PC-9 (cell line): ENCODE results near the gene EXO5. TPM values are rescaled to one million over a fixed set of nuclear protein-coding genes. Genes with fewer than 3 reads are reported as not detected.

Source experiments
- BruUV-seq: library from RNA; stranded (reverse); fragments of 400-500 nt; replicated peaks from 2 replicates; lab custom pipeline; 2021; lab: Mats Ljungman, UMichigan
- CTCF ChIA-PET: fragments of 300-600 bp; sonication (Branson Sonifier 250); formaldehyde crosslinking; loops from one replicate; lab custom pipeline; 2022; ENCODE audit warnings: antibody characterized with exemption; lab: Charles Lee
- POLR2A ChIA-PET: fragments of 300-600 bp; sonication (Branson Sonifier 250); formaldehyde crosslinking; loops from one replicate; lab custom pipeline; 2022; ENCODE audit warnings: antibody characterized with exemption; ENCODE audit not compliant: unreplicated experiment; lab: Charles Lee
- DNase-seq, 2 experiments: peaks; one replicate each; pipeline versions ENCODE4 v3.0.0 to v3.0.0-alpha.2; 2015 to 2022; ENCODE audit warnings: mixed read lengths in 1 of 2
- H2AFZ ChIP-seq: fragments of 200-600 bp; sonication (generic); 2 replicates; pipeline ENCODE4 v1.8.1; 2017; ENCODE audit warnings: antibody characterized with exemption
- H3F3A ChIP-seq: fragments of 200-600 bp; sonication (generic); 2 replicates; pipeline ENCODE4 v1.8.1; 2017; ENCODE audit warnings: antibody characterized with exemption, mild to moderate bottlenecking, low read depth; ENCODE audit not compliant: insufficient read depth
- H3K27ac ChIP-seq: fragments of 200-600 bp; sonication (generic); 2 replicates; pipeline ENCODE4 v1.6.1; 2016; ENCODE audit warnings: mixed run types
- H3K27me3 ChIP-seq: fragments of 200-600 bp; sonication (generic); 2 replicates; pipeline ENCODE4 v1.6.1; 2016; ENCODE audit warnings: low read depth, mixed run types; ENCODE audit not compliant: insufficient read depth
- H3K36me3 ChIP-seq: fragments of 200-600 bp; sonication (generic); 2 replicates; pipeline ENCODE4 v1.6.1; 2016; ENCODE audit warnings: low read depth, mixed run types
- H3K4me1 ChIP-seq: fragments of 200-600 bp; sonication (generic); replicated peaks from 2 replicates; pipeline ENCODE4 v1.6.1; 2016; ENCODE audit warnings: mixed run types; ENCODE audit not compliant: insufficient read depth
- H3K4me2 ChIP-seq: fragments of 200-600 bp; sonication (generic); 2 replicates; pipeline ENCODE4 v1.6.1; 2017; ENCODE audit warnings: mixed run types
- H3K4me3 ChIP-seq: fragments of 200-600 bp; sonication (generic); 2 replicates; pipeline ENCODE4 v1.6.1; 2016; ENCODE audit warnings: mixed run types
- H3K79me2 ChIP-seq: fragments of 200-600 bp; sonication (generic); 2 replicates; pipeline ENCODE4 v1.6.1; 2017; ENCODE audit warnings: low read depth, mixed run types
- H3K9me2 ChIP-seq: fragments of 200-600 bp; sonication (generic); 2 replicates; pipeline ENCODE4 v1.8.1; 2017; ENCODE audit warnings: mild to moderate bottlenecking; ENCODE audit not compliant: insufficient read depth
- H3K9me3 ChIP-seq: fragments of 200-600 bp; sonication (generic); 2 replicates; pipeline ENCODE4 v1.8.1; 2016; ENCODE audit warnings: low read depth; ENCODE audit not compliant: insufficient read depth
- H4K20me1 ChIP-seq: fragments of 200-600 bp; sonication (generic); 2 replicates; pipeline ENCODE4 v1.8.1; 2017; ENCODE audit not compliant: insufficient read depth
- CTCF ChIP-seq: fragments of 200-600 bp; sonication (generic); conservative IDR thresholded peaks from 2 replicates; pipeline ENCODE4 v1.6.1; 2017; ENCODE audit warnings: mixed run types, antibody characterized with exemption, mild to moderate bottlenecking, moderate library complexity
- EZH2 ChIP-seq: fragments of 200-600 bp; sonication (generic); IDR thresholded peaks from 2 replicates; pipeline ENCODE4 v1.8.0; 2017; ENCODE audit warnings: antibody characterized with exemption, low read depth
- intact Hi-C: fragments of 100-400 bp; cut with micrococcal nuclease; formaldehyde crosslinking; loops from one replicate; pipeline ENCODE4 v1.10.0; 2022; ENCODE audit not compliant: unreplicated experiment
- total RNA-seq: library from RNA; stranded (reverse); gene quantifications from 2 replicates; pipeline ENCODE4 v1.2.3, GENCODE V29; 2021

Gene EXO5
- total RNA-seq, 1 experiment from 2014 or later = 19.0 TPM

DNA sequence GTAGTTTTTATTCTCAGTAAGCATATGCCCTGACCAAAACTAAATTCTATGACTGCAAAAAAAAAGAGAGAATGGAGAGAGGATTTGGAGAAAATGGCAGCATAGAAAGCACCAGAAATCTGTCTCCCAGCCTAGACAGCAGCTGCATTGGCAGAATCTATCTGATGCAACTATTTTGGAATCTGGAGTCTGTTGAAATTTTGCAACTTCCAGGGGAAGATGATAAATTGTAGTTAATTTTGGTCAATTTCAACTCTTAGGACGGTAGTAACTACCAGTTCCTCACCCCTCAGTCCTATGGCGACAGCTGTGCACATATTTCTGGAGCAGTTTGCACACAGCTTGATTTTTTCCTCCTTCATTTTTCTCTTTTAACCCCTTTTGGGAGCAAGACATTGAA lies 10.9 kb downstream of the EXO5 start:
- peaks cover 40% of the 10 kb centered on the region for H3K9me3 ChIP-seq
- no peaks in the 10 kb centered on the region for H3K9me2 ChIP-seq
- ChIA-PET POLR2A (no interaction called here), CTCF (no interaction called here)
- no peak overlapping the region for H3K4me2 ChIP-seq
- no peak for DNase-seq
- BruUV-seq = no TSS peak
- H3F3A ChIP-seq = no peaks in the 10 kb centered on the region
- TF ChIP-seq EZH2 (no peak), CTCF (no peak)
- H3K27ac ChIP-seq = no peak overlapping the region
- intact Hi-C loops = no loop called here
- H3K36me3 ChIP-seq = peaks cover 9% of the 10 kb centered on the region; the same call in 1 of the 2 replicates
- H3K4me3 ChIP-seq = no peak overlapping the region
- no peaks in the 10 kb centered on the region for H3K4me1 ChIP-seq
- H2AFZ ChIP-seq = no peak overlapping the region
- H3K27me3 ChIP-seq = no peaks in the 10 kb centered on the region
- no peaks in the 10 kb centered on the region for H3K79me2 ChIP-seq
- H4K20me1 ChIP-seq = no peaks in the 10 kb centered on the region

DNA sequence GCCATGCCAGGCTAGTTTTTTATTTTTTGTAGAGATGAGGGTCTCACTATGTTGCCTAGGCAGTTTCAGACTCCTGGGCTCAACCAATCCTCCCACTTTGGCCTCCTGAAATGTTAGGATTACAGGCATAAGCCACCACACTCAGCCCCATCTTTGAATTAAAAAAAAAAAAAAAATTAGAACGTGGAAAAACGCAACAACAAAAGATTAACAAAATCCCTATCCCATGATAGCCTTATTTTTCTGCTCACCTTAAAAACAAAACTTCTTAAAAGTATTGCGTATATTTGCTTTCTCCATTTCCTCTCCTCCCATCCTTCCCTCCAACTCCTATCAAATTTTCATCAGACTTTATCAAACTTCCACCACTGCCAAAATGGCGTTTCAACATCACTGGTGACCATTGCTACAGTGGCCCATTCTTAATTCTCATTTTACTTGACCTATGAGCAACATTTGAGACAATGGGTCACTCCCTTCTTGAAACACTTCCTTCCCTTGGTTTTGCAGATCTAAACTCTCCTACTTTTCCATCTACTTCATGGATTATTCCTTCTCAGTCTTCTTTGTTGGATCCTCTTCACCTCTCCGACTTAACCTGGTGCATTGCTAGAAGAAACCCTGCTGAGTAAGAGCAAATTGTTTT lies 22.3 kb downstream of the EXO5 start:
- Histone ChIP-seq H3K27ac (peak overlapping the region; percentile 41), H4K20me1 (no peaks in the 10 kb centered on the region), H3K4me1 (peaks cover 13% of the 10 kb centered on the region), H2AFZ (peak overlapping the region; percentile 99), H3K4me2 (peak overlapping the region; percentile 78), H3K36me3 (no peaks in the 10 kb centered on the region), H3K27me3 (no peaks in the 10 kb centered on the region), H3K9me3 (peaks cover 6% of the 10 kb centered on the region; the same call in 1 of the 2 replicates), H3K4me3 (peak overlapping the region; percentile 88), H3F3A (no peaks in the 10 kb centered on the region), H3K9me2 (no peaks in the 10 kb centered on the region), H3K79me2 (no peaks in the 10 kb centered on the region)
- CTCF ChIA-PET = interaction anchor here (0.6 to 1.0 kb wide), 5 partner anchors 22 to 1963 kb away, joined by 3 to 4 read pairs (median 3); partner anchors contain the start of gene EXO5
- intact Hi-C loops = loop anchor here (1.0 to 5.0 kb wide), 3 partner anchors 23 to 421 kb away; partner anchors contain the start of gene EXO5
- no peak for TF ChIP-seq EZH2
- no peak for TF ChIP-seq CTCF
- no peak for DNase-seq
- BruUV-seq = TSS peak; percentile 93
- POLR2A ChIA-PET = interaction anchor here (0.5 to 0.6 kb wide), 2 partner anchors 63 to 448 kb away, joined by 3 to 4 read pairs; no protein-coding TSS in a partner anchor

DNA sequence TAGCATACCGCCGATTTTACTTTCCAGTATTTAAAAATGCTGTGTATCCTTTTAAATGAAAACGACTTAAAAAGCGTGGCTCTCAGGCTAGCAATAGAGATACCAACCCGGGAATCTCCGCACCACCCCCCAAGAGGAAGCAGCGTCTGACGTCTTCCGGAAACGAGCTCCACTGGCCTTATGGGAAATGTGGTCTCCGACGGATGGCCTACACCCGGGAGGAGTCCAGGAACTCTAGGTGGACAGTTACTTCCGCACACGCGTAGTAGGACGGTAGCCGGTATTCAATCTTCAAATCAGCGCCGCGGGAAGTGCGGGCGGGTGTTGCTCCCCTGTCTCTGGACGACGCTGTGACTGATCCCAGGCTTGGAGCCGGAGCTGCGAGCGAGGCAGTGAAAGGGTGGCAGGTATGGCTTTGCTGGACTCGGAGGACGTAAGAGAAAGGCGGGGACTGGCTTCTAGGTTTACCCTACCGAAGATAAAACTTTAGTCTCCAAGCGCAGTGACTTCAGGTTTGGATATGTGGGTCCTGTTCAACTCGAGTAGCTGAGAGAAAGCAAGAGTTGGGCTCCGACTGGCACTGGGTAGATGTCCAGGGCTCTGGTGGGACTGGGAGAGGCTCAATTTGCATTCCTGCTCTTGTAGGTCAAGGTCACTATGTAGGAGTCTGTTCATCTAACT lies 23.0 kb downstream of the EXO5 start, which contains the start of gene ZNF684:
Gene ZNF684, plus strand, starts transcription at position 257 of the 681 bp plus-strand sequence. CDS start 1,530 bp downstream, outside the sequence.
- no peaks in the 10 kb centered on the region for H4K20me1 ChIP-seq
- H3K9me3 ChIP-seq = no peaks in the 10 kb centered on the region; the same call in 1 of the 2 replicates
- DNase-seq = peak; percentile 89 to 90
- no peaks in the 10 kb centered on the region for H3F3A ChIP-seq
- POLR2A ChIA-PET = interaction anchor here (0.5 to 0.6 kb wide), 7 partner anchors 53 to 639 kb away, joined by 3 to 7 read pairs (median 4); no protein-coding TSS in a partner anchor
- H3K4me3 ChIP-seq = peak within 1 kb of the TSS; percentile 88
- no peak for TF ChIP-seq CTCF
- BruUV-seq = TSS peak; percentile 69
- no peaks in the 10 kb centered on the region for H3K27me3 ChIP-seq
- H2AFZ ChIP-seq = peak within 1 kb of the TSS; percentile 99
- peaks cover 13% of the 10 kb centered on the region for H3K4me1 ChIP-seq
- H3K79me2 ChIP-seq = no peaks in the 10 kb centered on the region
- no peaks in the 10 kb centered on the region for H3K9me2 ChIP-seq
- no peaks in the 10 kb centered on the region for H3K36me3 ChIP-seq
- intact Hi-C loops = loop anchor here (1.0 to 5.0 kb wide), 3 partner anchors 23 to 421 kb away; partner anchors contain the start of gene EXO5
- H3K4me2 ChIP-seq = peak within 1 kb of the TSS; percentile 78
- H3K27ac ChIP-seq = peak within 1 kb of the TSS; percentile 41
- CTCF ChIA-PET = interaction anchor here (0.6 to 1.3 kb wide), 11 partner anchors 20 to 1962 kb away, joined by 3 to 15 read pairs (median 3); partner anchors contain the start of genes EXO5 and MYCL
